H1 (cell line): ENCODE data around the gene ZNF785. TPM values are rescaled to one million over a fixed set of nuclear protein-coding genes. Genes with fewer than 3 reads are reported as not detected.

Experiments
- CTCF ChIA-PET: fragments of 300-600 bp; sonication (Branson Sonifier 250); formaldehyde crosslinking; loops from one replicate; lab custom pipeline; 2021; ENCODE audit not compliant: partially characterized antibody; lab: Charles Lee
- POLR2A ChIA-PET: fragments of 300-600 bp; sonication (Branson Sonifier 250); formaldehyde crosslinking; loops from one replicate; lab custom pipeline; 2021; ENCODE audit warnings: inconsistent platforms; ENCODE audit not compliant: partially characterized antibody; lab: Charles Lee
- DNase-seq, 2 experiments: peaks; one replicate each; pipeline versions ENCODE4 v3.0.0 to v3.0.0-alpha.2; 2010 to 2022; ENCODE audit warnings: low spot score in 2 of 2, low read depth in 1 of 2, mixed read lengths in 1 of 2
- FAIRE-seq: peaks from 2 replicates; lab custom pipeline; 2011; peaks lifted over from hg19 to GRCh38; lab: Jason Lieb, UNC
- H2AFZ ChIP-seq: 2 replicates; pipeline ENCODE4 v1.8.1; 2012; ENCODE audit warnings: low read length, inconsistent platforms
- H2AK5ac ChIP-seq: 2 replicates; pipeline ENCODE4 v1.6.1; 2013; ENCODE audit warnings: low read depth, low read length
- H2BK120ac ChIP-seq: replicated peaks from 2 replicates; pipeline ENCODE3; 2013; ENCODE audit warnings: low read depth, low read length, inconsistent platforms
- H2BK12ac ChIP-seq: 2 replicates; pipeline ENCODE4 v1.6.1; 2013; ENCODE audit warnings: low read depth, low read length
- H2BK15ac ChIP-seq: 2 replicates; pipeline ENCODE4 v1.6.1; 2013; ENCODE audit warnings: low read length
- H2BK20ac ChIP-seq: 2 replicates; pipeline ENCODE4 v1.6.1; 2013; ENCODE audit warnings: low read length
- H2BK5ac ChIP-seq: 2 replicates; pipeline ENCODE4 v1.6.1; 2013; ENCODE audit warnings: low read depth, low read length
- H3K14ac ChIP-seq: 2 replicates; pipeline ENCODE4 v1.6.1; 2013; ENCODE audit warnings: inconsistent platforms; ENCODE audit not compliant: insufficient read length
- H3K18ac ChIP-seq: 2 replicates; pipeline ENCODE4 v1.6.1; 2013; ENCODE audit warnings: low read length; ENCODE audit errors: extremely low read depth
- H3K23ac ChIP-seq: 2 replicates; pipeline ENCODE4 v1.6.1; 2013; ENCODE audit warnings: inconsistent platforms; ENCODE audit not compliant: insufficient read length
- H3K23me2 ChIP-seq: 2 replicates; pipeline ENCODE4 v1.6.1; 2013; ENCODE audit warnings: low read depth, low read length
- H3K27ac ChIP-seq: 2 replicates; pipeline ENCODE4 v1.6.1; 2011; ENCODE audit warnings: low read depth, low read length, inconsistent platforms
- H3K27me3 ChIP-seq, 4 experiments: replicated peaks in 1 of 4; 1 replicate in 1 of 4; 2 replicates in 3 of 4; pipeline versions ENCODE4 v1.6.1 to v1.8.1; 2011 to 2013; ENCODE audit warnings: low read length in 3 of 4, mild to moderate bottlenecking in 3 of 4, inconsistent platforms in 2 of 4, mixed read lengths in 2 of 4, moderate library complexity in 1 of 4; ENCODE audit not compliant: control insufficient read depth in 3 of 4, insufficient read depth in 3 of 4; ENCODE audit errors: extremely low read depth in 1 of 4
- H3K36me3 ChIP-seq, 4 experiments: 2 replicates each; pipeline versions ENCODE4 v1.6.1 to v1.8.1; 2011 to 2013; ENCODE audit warnings: mild to moderate bottlenecking in 4 of 4, low read length in 3 of 4, moderate library complexity in 2 of 4, control low read depth in 1 of 4, inconsistent platforms in 1 of 4; ENCODE audit not compliant: insufficient read depth in 4 of 4, control insufficient read depth in 2 of 4
- H3K4ac ChIP-seq: replicated peaks from 2 replicates; pipeline ENCODE3; 2013; ENCODE audit warnings: low read length, low read depth, mixed read lengths, inconsistent platforms; ENCODE audit not compliant: insufficient read length
- H3K4me1 ChIP-seq, 4 experiments: replicated peaks in 1 of 4; 1 replicate in 1 of 4; 2 replicates in 3 of 4; pipeline versions ENCODE4 v1.6.1 to v1.8.1; 2011 to 2013; ENCODE audit warnings: low read length in 3 of 4, inconsistent platforms in 2 of 4, mixed read lengths in 1 of 4; ENCODE audit not compliant: insufficient read depth in 4 of 4, control insufficient read depth in 3 of 4
- H3K4me2 ChIP-seq, 2 experiments: 2 replicates each; pipeline versions ENCODE4 v1.6.1 to v1.8.1; 2011 to 2013; ENCODE audit warnings: low read depth in 2 of 2, low read length in 2 of 2, control low read depth in 1 of 2, inconsistent platforms in 1 of 2, mild to moderate bottlenecking in 1 of 2; ENCODE audit not compliant: insufficient read depth in 1 of 2
- H3K4me3 ChIP-seq, 4 experiments: fragments of 200-600, 300-600 bp in 1 of 4; sonication (generic), shearing (Covaris generic), sonication (Bioruptor Twin) in 1 of 4; 2 replicates each; pipeline versions ENCODE4 v1.5.1 to v1.8.1; 2011 to 2016; ENCODE audit warnings: low read length in 4 of 4, low read depth in 3 of 4, control low read depth in 2 of 4, inconsistent platforms in 2 of 4, mild to moderate bottlenecking in 2 of 4, mixed read lengths in 1 of 4, moderate library complexity in 1 of 4; ENCODE audit not compliant: insufficient read depth in 2 of 4; ENCODE audit errors: extremely low read depth in 1 of 4
- H3K56ac ChIP-seq: replicated peaks from 2 replicates; pipeline ENCODE3; 2013; ENCODE audit warnings: low read depth, mild to moderate bottlenecking, mixed read lengths, low read length, inconsistent platforms; ENCODE audit not compliant: insufficient read length
- H3K79me1 ChIP-seq: 2 replicates; pipeline ENCODE4 v1.6.1; 2013; ENCODE audit warnings: low read depth, low read length, control low read depth
- H3K79me2 ChIP-seq, 2 experiments: 2 replicates each; pipeline versions ENCODE4 v1.6.1 to v1.8.1; 2012 to 2013; ENCODE audit warnings: low read length in 2 of 2, mild to moderate bottlenecking in 2 of 2, inconsistent platforms in 1 of 2; ENCODE audit not compliant: insufficient read depth in 2 of 2, control insufficient read depth in 1 of 2
- H3K9ac ChIP-seq, 4 experiments: replicated peaks in 1 of 4; 1 replicate in 1 of 4; 2 replicates in 3 of 4; pipeline versions ENCODE4 v1.6.1 to v1.8.1; 2011 to 2013; ENCODE audit warnings: low read depth in 3 of 4, low read length in 3 of 4, control low read depth in 2 of 4, mild to moderate bottlenecking in 2 of 4, moderate library complexity in 2 of 4, inconsistent platforms in 1 of 4; ENCODE audit errors: extremely low read depth in 1 of 4
- H3K9me3 ChIP-seq, 2 experiments: 2 replicates each; pipeline versions ENCODE4 v1.6.1 to v1.8.1; 2012 to 2013; ENCODE audit warnings: mild to moderate bottlenecking in 2 of 2, moderate library complexity in 2 of 2, control low read depth in 1 of 2, inconsistent platforms in 1 of 2, low read depth in 1 of 2, low read length in 1 of 2, mixed read lengths in 1 of 2; ENCODE audit not compliant: insufficient read depth in 2 of 2
- H4K20me1 ChIP-seq, 2 experiments: replicated peaks in 1 of 2; 2 replicates each; pipeline versions ENCODE3 to v1.8.1; 2011 to 2013; ENCODE audit warnings: inconsistent platforms in 2 of 2, low read length in 2 of 2, mild to moderate bottlenecking in 1 of 2; ENCODE audit not compliant: insufficient read depth in 2 of 2, control insufficient read depth in 1 of 2
- H4K5ac ChIP-seq: 2 replicates; pipeline ENCODE4 v1.6.1; 2013; ENCODE audit warnings: low read length, low read depth, mixed read lengths, inconsistent platforms; ENCODE audit not compliant: insufficient read length
- H4K8ac ChIP-seq: 2 replicates; pipeline ENCODE4 v1.8.0; 2013; ENCODE audit warnings: mild to moderate bottlenecking, moderate library complexity, low read length, inconsistent platforms; ENCODE audit not compliant: insufficient read depth; ENCODE audit errors: extremely low read depth
- H4K91ac ChIP-seq: replicated peaks from 2 replicates; pipeline ENCODE3; 2013; ENCODE audit warnings: low read length, mixed read lengths, inconsistent platforms; ENCODE audit not compliant: insufficient read length
- KDM4A ChIP-seq: IDR thresholded peaks from one replicate; pipeline ENCODE4 v1.7.1; 2012; ENCODE audit warnings: low read depth, mild to moderate bottlenecking, moderate library complexity, low read length, inconsistent platforms; ENCODE audit not compliant: severe bottlenecking
- NRF1 ChIP-seq: IDR thresholded peaks from 2 replicates; pipeline ENCODE4 v1.6.1; 2011; ENCODE audit warnings: mild to moderate bottlenecking, low read depth, low read length, improper control_type of control experiment
- WGBS, 2 experiments: shearing (Covaris generic) in 1 of 2; methylation state at CpG; one replicate each; pipeline versions ENCODE4 v1.1.6 to v1.1.7; 2013 to 2015; ENCODE audit warnings: low lambda C conversion rate in 2 of 2, mixed read lengths in 2 of 2, inconsistent platforms in 1 of 2, low coverage in 1 of 2, missing lambda C conversion rate in 1 of 2; ENCODE audit not compliant: insufficient replicate concordance in 2 of 2, insufficient coverage in 1 of 2, insufficient read length in 1 of 2; ENCODE audit errors: extremely low coverage in 1 of 2, missing lambda C conversion rate in 1 of 2; 5-methylcytosine and 5-hydroxymethylcytosine counted together
- polyA plus RNA-seq, 7 experiments: library from polyadenylated mRNA; depleted of rRNA in 3 of 7; stranded (reverse) in 5 of 7; unstranded in 2 of 7; fragments of >200 nt in 5 of 7; fragments of 200-250 nt in 2 of 7; gene quantifications; 1 replicate in 5 of 7; 2 replicates in 1 of 7; 4 replicates in 1 of 7; pipeline versions ENCODE4 v1.2.1 to v1.2.3, GENCODE V29; 2011 to 2013; ENCODE audit warnings: missing spikeins in 2 of 7, mixed read lengths in 2 of 7
- total RNA-seq: library from RNA; stranded (reverse); fragmentation: NEBNext Ultra II Directional; extraction: Animal tissue kit (Norgen Biotek cat#: 25700); gene quantifications from 2 replicates; pipeline ENCODE4 v1.2.1, GENCODE V29; 2021

Gene ZNF785
- total and polyA plus RNA-seq, 2 of the 8 experiments (the other 6 are each of a cell fraction or from before 2014, with no cell fraction given) = 8.6 to 12.9 TPM

DNA sequence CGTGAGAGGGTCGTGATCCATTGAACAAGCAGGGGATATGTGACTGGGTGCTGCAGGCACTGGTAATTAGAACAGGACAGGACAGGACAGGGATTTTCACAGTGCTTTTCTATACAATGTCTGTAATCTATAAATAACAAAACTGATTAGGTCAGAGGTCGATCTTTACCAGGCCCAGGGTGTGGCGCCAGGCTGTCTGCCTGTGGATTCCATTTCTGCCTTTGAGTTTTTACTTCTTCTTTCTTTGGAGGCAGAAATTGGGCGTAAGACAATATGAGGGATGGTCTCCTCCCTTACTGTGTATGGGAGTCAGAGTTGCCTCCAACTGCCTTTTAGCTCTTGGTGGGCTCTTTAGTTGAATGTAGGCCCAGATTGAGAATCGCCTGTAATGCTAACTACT, 25.8 kb downstream of the ZNF785 start:
- H4K20me1 ChIP-seq = peaks cover 0 to 4% of the 10 kb centered on the region in 2 experiments
- no peak overlapping the region for H3K9ac ChIP-seq
- H2BK5ac ChIP-seq = no peak overlapping the region
- ChIA-PET CTCF (interaction anchor here (1.5 to 3.1 kb wide), 4 partner anchors 18 to 110 kb away, joined by 6 to 16 read pairs (median 9); partner anchors contain the start of gene ZNF785), POLR2A (interaction anchor here (2.1 to 8.4 kb wide), 5 partner anchors 8 to 46 kb away, joined by 4 to 121 read pairs (median 20); partner anchors contain the start of genes ZNF688 and ZNF747)
- no peak overlapping the region for H2BK12ac ChIP-seq
- no peak overlapping the region for H2AK5ac ChIP-seq
- H3K36me3 ChIP-seq = peaks cover 0 to 8% (median 5%) of the 10 kb centered on the region in 4 experiments; a peak in 4 of 8 replicates
- DNase-seq (no peak), FAIRE-seq (no peak)
- H3K56ac ChIP-seq = no peak overlapping the region
- peaks cover 7% of the 10 kb centered on the region; the same call in 1 of the 2 replicates for H3K23me2 ChIP-seq
- H3K79me1 ChIP-seq = no peaks in the 10 kb centered on the region
- H3K4me1 ChIP-seq = peaks cover 0 to 5% (median 2%) of the 10 kb centered on the region in 4 experiments; a peak in 2 of 7 replicates
- no peaks in the 10 kb centered on the region for H3K9me3 ChIP-seq
- H3K27me3 ChIP-seq = peaks cover 0 to 3% (median 1%) of the 10 kb centered on the region in 4 experiments; a peak in 1 of 7 replicates
- H4K5ac ChIP-seq = no peak overlapping the region
- WGBS, 2 experiments = 89% methylated on average over 6 of the region's 6 CpGs; no CpG with 5 or more reads in 1 of the 2 experiments
- no peak overlapping the region for H3K27ac ChIP-seq
- H2BK120ac ChIP-seq = no peak overlapping the region
- no peak overlapping the region for H3K4me3 ChIP-seq
- H3K14ac ChIP-seq = no peak overlapping the region
- no peak overlapping the region for H3K4ac ChIP-seq
- H4K91ac ChIP-seq = no peak overlapping the region
- H2BK20ac ChIP-seq = no peak overlapping the region
- H2AFZ ChIP-seq = no peak overlapping the region
- H2BK15ac ChIP-seq = no peak overlapping the region
- H3K4me2 ChIP-seq = no peak overlapping the region
- H3K23ac ChIP-seq = no peak overlapping the region
- no peaks in the 10 kb centered on the region for H3K79me2 ChIP-seq
- no peak overlapping the region for H3K18ac ChIP-seq
- no peak overlapping the region for H4K8ac ChIP-seq
- TF ChIP-seq NRF1 (no peak), KDM4A (no peak)
- TF ChIP-seq, all 59 proteins: peak for 0
